Nephron (organoid): ENCODE data around the gene WLS.

Source experiments
- H3K27ac Mint-ChIP-seq, 3 experiments: 2 replicates each; pipeline ENCODE4 v1.8.0; 2020; ENCODE audit warnings: mixed read lengths in 3 of 3, mild to moderate bottlenecking in 2 of 3, moderate library complexity in 1 of 3
- H3K27me3 Mint-ChIP-seq: 2 replicates; pipeline ENCODE4 v1.8.0; 2021; ENCODE audit warnings: low read depth, mild to moderate bottlenecking, moderate library complexity, mixed read lengths
- H3K36me3 Mint-ChIP-seq: 2 replicates; pipeline ENCODE4 v1.8.0; 2020; ENCODE audit warnings: low read depth, mixed read lengths
- H3K4me1 Mint-ChIP-seq: 2 replicates; pipeline ENCODE4 v1.8.0; 2020; ENCODE audit warnings: mixed read lengths
- H3K4me3 Mint-ChIP-seq, 3 experiments: 2 replicates each; pipeline ENCODE4 v1.8.0; 2020; ENCODE audit warnings: mild to moderate bottlenecking in 3 of 3, mixed read lengths in 3 of 3, moderate library complexity in 2 of 3
- H3K9me3 Mint-ChIP-seq: 2 replicates; pipeline ENCODE4 v1.8.0; 2020; ENCODE audit warnings: mixed read lengths
- CTCF ChIP-seq, 3 experiments: fragments of 200-600 bp; sonication (generic); IDR thresholded peaks; one replicate each; pipeline ENCODE4 v1.5.0; 2021; ENCODE audit warnings: antibody characterized with exemption in 3 of 3; ENCODE audit not compliant: unreplicated experiment in 3 of 3

The WLS gene

GRCh38 chr1:68211761-68212380 is 20.5 kb downstream of the WLS start:
- peaks cover 7% of the 10 kb centered on the region for H3K36me3 Mint-ChIP-seq

DNA sequence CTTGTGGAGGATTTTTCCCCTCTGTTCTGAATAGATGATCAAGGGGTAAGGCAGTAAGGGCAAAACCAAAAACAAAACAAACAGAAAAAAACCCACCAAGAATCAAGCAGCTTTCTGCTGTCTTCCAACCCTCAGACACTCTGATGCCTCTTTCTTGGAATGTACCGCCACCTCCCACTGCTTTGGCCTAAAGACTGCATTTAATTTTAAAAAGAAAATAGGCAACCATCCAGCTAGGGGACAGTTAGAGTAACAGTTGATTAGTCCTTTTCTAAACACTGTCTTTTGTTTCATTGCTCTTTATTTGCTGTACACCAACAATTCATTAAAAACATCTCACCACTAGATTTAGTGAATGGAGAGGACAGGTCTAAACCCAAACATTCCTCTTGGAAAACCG is 21.5 kb downstream of the WLS start:
- TF ChIP-seq CTCF (IDR thresholded peaks at IDR 0.05; ENCODE audit: unreplicated experiment in 3 of 3) = no peak
- H3K9me3 Mint-ChIP-seq = no peaks in the 10 kb centered on the region
- peaks cover 7% of the 10 kb centered on the region for H3K36me3 Mint-ChIP-seq
- no peaks in the 10 kb centered on the region for H3K27me3 Mint-ChIP-seq
- H3K27ac Mint-ChIP-seq = peak overlapping the region; percentile 69 to 86 (median 80)
- H3K4me1 Mint-ChIP-seq = peaks cover 79% of the 10 kb centered on the region
- H3K4me3 Mint-ChIP-seq = peak overlapping the region in 1 of 3 experiments; percentile 7

More at GRCh38 chr1:68211761-68212380, 20.5 kb downstream of the WLS start:
- no peaks in the 10 kb centered on the region for H3K9me3 Mint-ChIP-seq
- H3K4me3 Mint-ChIP-seq = peak overlapping the region in 1 of 3 experiments; percentile 40
- H3K27me3 Mint-ChIP-seq = no peaks in the 10 kb centered on the region
- no peak for TF ChIP-seq CTCF (IDR thresholded peaks at IDR 0.05; ENCODE audit: unreplicated experiment in 3 of 3)
- peaks cover 69% of the 10 kb centered on the region for H3K4me1 Mint-ChIP-seq
- H3K27ac Mint-ChIP-seq = peak overlapping the region; percentile 69 to 86 (median 80)

DNA sequence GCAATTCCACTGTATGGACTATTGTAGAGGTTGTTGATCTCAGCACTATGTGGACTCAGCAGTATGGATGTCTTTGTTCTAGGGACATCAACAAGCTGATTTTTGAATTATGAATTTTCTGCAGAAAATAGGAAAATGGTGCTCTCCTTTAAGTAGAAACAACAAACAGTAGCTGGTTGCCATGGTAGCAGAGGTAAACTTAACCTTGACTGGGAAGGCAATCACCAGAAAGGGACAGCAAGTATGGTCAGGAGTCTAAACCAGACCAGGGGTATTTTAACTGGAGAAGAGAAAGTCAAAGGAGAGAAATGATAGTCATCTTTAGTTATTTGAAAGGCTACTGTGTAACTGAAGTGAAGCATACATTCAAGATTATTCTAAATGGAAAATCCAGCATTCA is 22.3 kb downstream of the WLS start:
- TF ChIP-seq CTCF (IDR thresholded peaks at IDR 0.05; ENCODE audit: unreplicated experiment in 3 of 3) = no peak
- Mint-ChIP-seq H3K27me3 (no peaks in the 10 kb centered on the region), H3K4me1 (peaks cover 84% of the 10 kb centered on the region), H3K36me3 (peaks cover 7% of the 10 kb centered on the region), H3K27ac (peak overlapping the region; percentile 69 to 86 (median 80)), H3K4me3 (peak overlapping the region in 1 of 3 experiments; percentile 39), H3K9me3 (no peaks in the 10 kb centered on the region)

DNA sequence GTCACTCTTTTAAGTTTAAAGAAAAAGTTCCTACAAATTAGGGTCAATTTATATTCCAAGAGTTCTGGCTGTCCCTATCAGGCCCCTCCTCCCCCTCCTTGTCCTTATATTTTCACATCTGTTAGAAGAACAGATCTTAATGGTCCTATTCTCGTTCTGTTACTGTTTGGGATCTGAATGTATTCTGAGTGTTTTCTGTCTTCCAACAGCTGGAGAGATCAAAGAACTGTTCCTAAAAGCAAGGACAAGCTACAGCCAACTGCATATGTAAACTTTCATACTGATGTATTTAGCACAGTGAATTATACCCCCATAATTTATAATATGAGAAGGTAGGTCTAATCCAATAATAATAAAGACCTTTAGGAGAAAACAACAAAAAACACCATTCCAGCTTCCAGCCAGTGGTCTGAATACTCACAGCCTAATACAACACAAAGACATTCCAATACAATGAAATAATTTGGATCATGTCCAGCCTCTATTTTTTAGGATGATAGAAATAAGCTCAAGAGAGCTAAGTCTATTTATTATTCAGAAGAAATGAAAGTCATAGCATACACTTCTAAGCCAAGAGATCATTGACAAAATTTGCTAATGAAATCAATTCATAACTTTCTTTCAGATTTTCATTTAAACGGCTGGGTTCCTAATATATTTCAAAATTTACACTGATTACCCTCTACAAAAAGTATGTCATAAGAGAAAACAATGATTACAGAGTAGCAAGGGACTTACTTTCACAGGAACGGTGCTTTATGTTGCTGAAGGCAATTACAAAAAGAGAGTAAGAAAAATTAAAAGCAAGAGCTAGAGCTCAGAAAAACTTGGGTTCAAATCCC is 25.3 kb downstream of the WLS start:
- Mint-ChIP-seq H3K27me3 (no peaks in the 10 kb centered on the region), H3K36me3 (no peaks in the 10 kb centered on the region), H3K9me3 (no peaks in the 10 kb centered on the region), H3K4me1 (peaks cover 78% of the 10 kb centered on the region), H3K4me3 (peak overlapping the region in 1 of 3 experiments; percentile 6), H3K27ac (peak overlapping the region; percentile 85 to 90 (median 88))
- TF ChIP-seq CTCF (IDR thresholded peaks at IDR 0.05; ENCODE audit: unreplicated experiment in 3 of 3) = no peak

DNA sequence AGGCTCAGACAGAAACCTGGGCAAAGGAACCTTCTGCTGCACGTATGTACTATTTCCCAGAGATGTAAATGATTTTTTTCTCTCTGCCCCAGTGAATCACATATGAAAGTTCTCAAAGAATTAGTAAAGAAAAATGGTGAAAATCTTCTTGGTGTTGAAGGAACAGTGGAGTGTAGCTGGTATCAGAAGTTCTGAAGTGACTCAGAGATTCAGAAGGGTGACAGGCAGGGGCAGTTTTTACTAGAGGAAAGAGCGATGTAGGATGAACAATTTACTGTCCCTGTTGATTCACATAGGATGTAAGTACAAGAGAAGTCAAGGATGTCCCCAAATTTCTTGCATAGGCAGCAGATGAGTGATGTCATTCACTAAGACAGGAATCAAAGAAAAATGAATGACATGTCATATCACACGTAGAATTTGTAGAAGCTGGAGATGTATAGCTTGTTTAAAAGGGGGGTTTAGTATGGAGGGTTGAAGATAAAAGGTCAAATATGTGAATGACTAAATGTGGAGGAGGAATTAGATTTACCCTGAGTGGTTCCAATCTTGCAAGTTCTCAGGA is 26.4 kb downstream of the WLS start:
- Mint-ChIP-seq H3K4me1 (peaks cover 78% of the 10 kb centered on the region), H3K36me3 (no peaks in the 10 kb centered on the region), H3K27me3 (no peaks in the 10 kb centered on the region), H3K9me3 (no peaks in the 10 kb centered on the region), H3K4me3 (no peak overlapping the region), H3K27ac (peak overlapping the region; percentile 85 to 90 (median 88))
- no peak for TF ChIP-seq CTCF (IDR thresholded peaks at IDR 0.05; ENCODE audit: unreplicated experiment in 3 of 3)
